ENCODE measurements around the gene TEKT2.
A peak's percentile ranks its signal among the peaks of the same experiment; 100 is the strongest.

The TEKT2 gene

GRCh38 chr1:36080236-36080635 lies 3.7 kb upstream of the TEKT2 start:
- no peak for DNase-seq (ENCODE audit: low spot score)
- TF ChIP-seq CTCF (conservative IDR thresholded peaks at IDR 0.05; ENCODE audit: low read depth), result no peak
- no peak overlapping the region for H3K27ac ChIP-seq
- POLR2A ChIA-PET (ENCODE audit: low non-redundant PET), result no interaction called here
- CTCF ChIA-PET, result no interaction called here

GRCh38 chr1:36080801-36081200 lies 3.1 kb upstream of the TEKT2 start:
- DNase-seq (ENCODE audit: low spot score), result peak; percentile 42
- ChIA-PET CTCF (no interaction called here), POLR2A (ENCODE audit: low non-redundant PET) (no interaction called here)
- H3K27ac ChIP-seq, result no peak overlapping the region
- no peak for TF ChIP-seq CTCF (conservative IDR thresholded peaks at IDR 0.05; ENCODE audit: low read depth)

- ChIA-PET POLR2A (ENCODE audit: low non-redundant PET) (no interaction called here), CTCF (no interaction called here)
- no peak for TF ChIP-seq CTCF (conservative IDR thresholded peaks at IDR 0.05; ENCODE audit: low read depth)
- no peak overlapping the region for H3K27ac ChIP-seq
- DNase-seq (ENCODE audit: low spot score), result no peak
Measured at GRCh38 chr1:36081926-36082485, 1.9 kb upstream of the TEKT2 start.

GRCh38 chr1:36083219-36083618 lies 675 bp upstream of the TEKT2 start:
- TF ChIP-seq CTCF (conservative IDR thresholded peaks at IDR 0.05; ENCODE audit: low read depth), result no peak
- no peak overlapping the region for H3K27ac ChIP-seq
- CTCF ChIA-PET, result no interaction called here

GRCh38 chr1:36084497-36085115 lies 712 bp downstream of the TEKT2 start:
- no peak for TF ChIP-seq CTCF (conservative IDR thresholded peaks at IDR 0.05; ENCODE audit: low read depth)
- ChIA-PET CTCF (no interaction called here), POLR2A (ENCODE audit: low non-redundant PET) (no interaction called here)
- H3K27ac ChIP-seq, result no peak overlapping the region
- DNase-seq (ENCODE audit: low spot score), result no peak

More at GRCh38 chr1:36083219-36083618, 675 bp upstream of the TEKT2 start:
- POLR2A ChIA-PET (ENCODE audit: low non-redundant PET), result no interaction called here
- no peak for DNase-seq (ENCODE audit: low spot score)

GRCh38 chr1:36085126-36085525 lies 1.2 kb downstream of the TEKT2 start:
- ChIA-PET POLR2A (ENCODE audit: low non-redundant PET) (no interaction called here), CTCF (no interaction called here)
- no peak overlapping the region for H3K27ac ChIP-seq
- TF ChIP-seq CTCF (conservative IDR thresholded peaks at IDR 0.05; ENCODE audit: low read depth), result no peak
- no peak for DNase-seq (ENCODE audit: low spot score)
